C4-2B (cell line): ENCODE measurements around the gene CCN2.

Experiments used
- CTCF ChIP-seq: fragments of 450-650 bp; conservative IDR thresholded peaks from 2 replicates; pipeline ENCODE4 v1.5.1; 2017; ENCODE audit warnings: mild to moderate bottlenecking
- ZFX ChIP-seq: fragments of 450-650 bp; IDR thresholded peaks from 2 replicates; pipeline ENCODE4 v1.6.1; 2017

DNA sequence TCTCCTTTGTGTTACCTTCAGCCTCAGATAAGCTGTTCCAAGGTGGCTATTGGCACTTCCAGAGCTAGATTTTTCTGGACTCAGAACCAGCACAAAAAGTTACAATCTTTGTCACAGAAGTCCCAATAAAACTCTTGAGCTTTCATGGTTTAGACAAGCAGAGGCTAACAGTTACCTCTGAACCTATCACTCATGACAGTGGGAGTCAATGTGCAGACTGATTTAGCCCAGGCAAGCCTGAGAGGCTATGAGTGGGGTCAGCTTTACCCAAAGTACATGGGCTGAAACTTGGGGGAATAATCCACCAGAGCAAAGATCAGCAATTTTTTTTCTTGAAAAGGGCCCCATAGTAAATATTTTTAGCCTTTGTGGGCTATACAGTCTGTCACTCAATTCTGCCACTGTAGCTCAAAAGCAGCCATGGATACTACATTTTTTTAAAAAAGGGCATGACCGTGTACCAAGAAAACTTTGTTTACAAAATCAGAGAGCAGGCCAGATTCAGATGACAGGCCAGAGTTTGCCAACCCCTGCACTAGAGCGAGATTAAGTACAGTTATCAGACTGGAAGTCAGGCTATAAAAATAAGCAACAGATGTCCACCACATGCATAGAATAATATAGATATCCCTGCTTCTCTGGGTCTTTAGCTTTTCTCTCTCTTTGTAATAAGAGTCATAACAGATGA is 20.0 kb downstream of the CCN2 start:
- TF ChIP-seq CTCF (no peak), ZFX (no peak)
